OCI-LY3 (cell line): ENCODE results near the gene TIPARP.

Source experiments
- CTCF ChIP-seq: fragments of 200-600, 300-600 bp; sonication (generic); IDR thresholded peaks from 2 replicates; pipeline ENCODE4 v1.5.1; 2014; ENCODE audit warnings: antibody characterized with exemption, low read length, low read depth
- EZH2phosphoT487 ChIP-seq: fragments of 200-600 bp; shearing (Covaris generic); IDR thresholded peaks from 2 replicates; pipeline ENCODE4 v1.6.1; 2018; ENCODE audit warnings: antibody characterized with exemption, mixed run types, low read depth

GRCh38 chr3:156677536-156677935 lies 3.1 kb downstream of the TIPARP start:
- TF ChIP-seq CTCF = no peak
- no peak for TF ChIP-seq EZH2phosphoT487
